Neural crest cell (in vitro differentiated cells): ENCODE data around the gene DDX27. TPM values are rescaled to one million over a fixed set of nuclear protein-coding genes. Genes with fewer than 3 reads are reported as not detected.

Source experiments
- DNase-seq: peaks from one replicate; pipeline ENCODE4 v3.0.0; 2021; ENCODE audit warnings: low read depth, mixed read lengths, low spot score
- H3K27ac Mint-ChIP-seq: one replicate; pipeline ENCODE4 v1.8.0; 2021; ENCODE audit warnings: mild to moderate bottlenecking, mixed read lengths; ENCODE audit not compliant: unreplicated experiment
- H3K27me3 Mint-ChIP-seq: 2 replicates; pipeline ENCODE4 v1.8.0; 2021; ENCODE audit warnings: low read depth, mild to moderate bottlenecking, mixed read lengths
- H3K36me3 Mint-ChIP-seq: 2 replicates; pipeline ENCODE4 v1.8.0; 2021; ENCODE audit warnings: low read depth, mild to moderate bottlenecking, mixed read lengths
- H3K4me1 Mint-ChIP-seq: 2 replicates; pipeline ENCODE4 v1.8.0; 2021; ENCODE audit warnings: mixed read lengths
- H3K4me3 Mint-ChIP-seq: one replicate; pipeline ENCODE4 v1.8.0; 2021; ENCODE audit warnings: mild to moderate bottlenecking, mixed read lengths
- H3K9me3 Mint-ChIP-seq: 2 replicates; pipeline ENCODE4 v1.8.0; 2021; ENCODE audit warnings: mixed read lengths
- total RNA-seq: library from RNA; stranded (reverse); gene quantifications from 2 replicates; pipeline ENCODE4 v1.2.1, GENCODE V29; 2021
- TF ChIP-seq, protein P1 (sequence below): fragments of 200-600 bp; sonication (generic); conservative IDR thresholded peaks from 2 replicates; pipeline ENCODE4 v1.5.0; 2021; ENCODE audit warnings: antibody characterized with exemption, mild to moderate bottlenecking

DDX27 gene
- total RNA-seq, 1 donor from 2014 or later: 33.2 TPM

DNA sequence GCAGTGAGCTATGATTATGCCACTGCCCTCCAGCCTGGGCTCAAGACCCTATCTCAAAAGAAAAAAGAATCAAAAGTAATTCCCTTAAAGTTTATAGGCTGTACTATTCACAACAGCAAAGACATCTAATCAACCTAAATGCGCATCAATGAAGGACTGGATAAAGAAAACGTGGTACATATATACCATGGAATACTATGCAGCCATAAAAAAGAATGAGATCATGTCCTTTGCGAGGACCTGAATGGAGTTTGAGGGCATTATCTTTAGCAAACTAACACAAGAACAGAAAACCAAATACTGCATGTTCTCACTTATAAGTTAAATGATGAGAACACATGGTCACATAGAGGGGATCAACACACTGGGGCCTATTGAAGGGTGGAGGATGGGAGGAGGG, 42.0 kb downstream of the DDX27 start:
- Mint-ChIP-seq H3K27me3 (no peaks in the 10 kb centered on the region), H3K27ac (no peak overlapping the region), H3K36me3 (peaks cover 21% of the 10 kb centered on the region), H3K4me3 (no peak overlapping the region), H3K4me1 (no peaks in the 10 kb centered on the region), H3K9me3 (peaks cover 2% of the 10 kb centered on the region)
- no peak for DNase-seq
- TF ChIP-seq, protein P1, sequence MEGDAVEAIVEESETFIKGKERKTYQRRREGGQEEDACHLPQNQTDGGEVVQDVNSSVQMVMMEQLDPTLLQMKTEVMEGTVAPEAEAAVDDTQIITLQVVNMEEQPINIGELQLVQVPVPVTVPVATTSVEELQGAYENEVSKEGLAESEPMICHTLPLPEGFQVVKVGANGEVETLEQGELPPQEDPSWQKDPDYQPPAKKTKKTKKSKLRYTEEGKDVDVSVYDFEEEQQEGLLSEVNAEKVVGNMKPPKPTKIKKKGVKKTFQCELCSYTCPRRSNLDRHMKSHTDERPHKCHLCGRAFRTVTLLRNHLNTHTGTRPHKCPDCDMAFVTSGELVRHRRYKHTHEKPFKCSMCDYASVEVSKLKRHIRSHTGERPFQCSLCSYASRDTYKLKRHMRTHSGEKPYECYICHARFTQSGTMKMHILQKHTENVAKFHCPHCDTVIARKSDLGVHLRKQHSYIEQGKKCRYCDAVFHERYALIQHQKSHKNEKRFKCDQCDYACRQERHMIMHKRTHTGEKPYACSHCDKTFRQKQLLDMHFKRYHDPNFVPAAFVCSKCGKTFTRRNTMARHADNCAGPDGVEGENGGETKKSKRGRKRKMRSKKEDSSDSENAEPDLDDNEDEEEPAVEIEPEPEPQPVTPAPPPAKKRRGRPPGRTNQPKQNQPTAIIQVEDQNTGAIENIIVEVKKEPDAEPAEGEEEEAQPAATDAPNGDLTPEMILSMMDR: no peak

DNA sequence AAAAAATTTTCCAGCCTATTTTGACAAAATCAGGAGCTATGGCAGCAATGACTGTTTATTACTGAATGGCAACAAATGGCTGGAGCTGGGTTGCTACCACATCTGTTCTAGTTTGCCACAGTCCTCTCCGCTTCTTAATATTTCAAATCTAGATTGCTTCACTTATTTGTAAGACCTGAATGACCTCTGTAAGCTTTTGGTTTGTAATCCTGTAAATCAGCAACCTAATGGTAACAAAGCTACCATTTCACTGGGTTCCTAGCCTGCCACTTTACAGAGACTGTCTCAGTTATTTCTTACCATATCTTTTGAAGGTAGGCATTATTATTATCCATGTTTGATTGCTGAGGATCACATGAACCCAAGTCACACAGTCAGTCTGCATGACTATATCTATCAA, 43.2 kb downstream of the DDX27 start:
- TF ChIP-seq, protein P1: no peak
- H3K4me1 Mint-ChIP-seq: peaks cover 3% of the 10 kb centered on the region
- H3K9me3 Mint-ChIP-seq: peaks cover 2% of the 10 kb centered on the region
- DNase-seq: no peak
- no peak overlapping the region for H3K27ac Mint-ChIP-seq
- H3K4me3 Mint-ChIP-seq: no peak overlapping the region
- H3K27me3 Mint-ChIP-seq: no peaks in the 10 kb centered on the region
- peaks cover 19% of the 10 kb centered on the region for H3K36me3 Mint-ChIP-seq

DNA sequence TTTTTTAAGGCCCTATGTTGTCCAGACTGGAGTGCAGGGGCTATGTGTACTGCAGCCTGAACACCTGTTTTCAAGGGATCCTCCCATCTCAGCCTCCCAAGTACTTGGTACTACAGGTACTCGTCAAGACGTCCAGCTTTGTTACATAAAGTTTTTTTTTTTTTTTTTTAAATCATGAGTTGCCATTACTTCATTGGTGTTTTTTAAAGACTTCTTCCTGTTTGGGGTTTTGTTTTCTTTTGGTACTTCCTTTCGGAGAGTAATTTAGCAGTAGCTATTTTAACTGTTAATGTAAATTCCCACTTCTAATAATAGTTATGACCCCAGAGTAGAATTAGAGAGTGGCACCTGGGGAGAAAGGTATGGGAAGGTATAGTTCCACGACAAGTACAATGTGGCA, 48.1 kb downstream of the DDX27 start:
- H3K27me3 Mint-ChIP-seq: no peaks in the 10 kb centered on the region

DNA sequence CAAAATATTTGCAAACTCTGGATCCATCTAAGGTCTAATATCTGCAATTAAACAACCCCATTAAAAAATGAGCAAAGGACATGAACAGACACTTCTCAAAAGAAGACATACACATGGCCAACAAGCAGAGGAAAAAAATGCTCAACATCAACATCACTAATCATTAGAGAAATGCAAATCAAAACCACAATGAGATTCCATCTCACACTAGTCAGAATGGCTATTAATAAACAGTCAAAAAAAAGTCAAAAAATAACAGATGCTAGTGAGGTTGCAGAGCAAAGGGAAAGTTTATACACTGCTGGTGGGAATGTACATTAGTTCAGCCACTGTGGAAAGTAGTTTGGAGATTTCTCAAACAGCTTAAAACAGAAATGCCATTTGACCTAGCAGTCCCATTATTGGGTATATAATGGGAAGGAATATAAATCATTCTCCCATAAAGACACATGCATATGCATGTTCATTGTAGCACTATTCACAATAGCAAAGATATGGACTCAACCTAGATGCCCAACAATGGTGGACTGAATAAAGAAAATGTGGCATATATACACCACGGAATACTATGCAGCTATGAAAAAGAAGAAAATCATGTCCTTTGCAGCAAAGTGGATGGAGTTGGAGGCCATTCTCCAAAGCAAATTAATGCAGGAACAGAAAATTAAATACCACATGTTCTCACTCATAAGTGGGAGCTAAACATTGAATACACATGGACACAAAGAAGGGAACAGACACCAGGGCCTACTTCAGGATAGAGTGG, 49.6 kb downstream of the DDX27 start:
- peaks cover 48% of the 10 kb centered on the region for H3K36me3 Mint-ChIP-seq
- no peaks in the 10 kb centered on the region for H3K27me3 Mint-ChIP-seq

More for the DNA sequence above, 48.1 kb downstream of the DDX27 start:
- Mint-ChIP-seq H3K4me3 (no peak overlapping the region), H3K4me1 (peaks cover 10% of the 10 kb centered on the region), H3K27ac (no peak overlapping the region), H3K36me3 (peaks cover 48% of the 10 kb centered on the region), H3K9me3 (peaks cover 4% of the 10 kb centered on the region)
- no peak for DNase-seq
- TF ChIP-seq, protein P1: no peak

DNA sequence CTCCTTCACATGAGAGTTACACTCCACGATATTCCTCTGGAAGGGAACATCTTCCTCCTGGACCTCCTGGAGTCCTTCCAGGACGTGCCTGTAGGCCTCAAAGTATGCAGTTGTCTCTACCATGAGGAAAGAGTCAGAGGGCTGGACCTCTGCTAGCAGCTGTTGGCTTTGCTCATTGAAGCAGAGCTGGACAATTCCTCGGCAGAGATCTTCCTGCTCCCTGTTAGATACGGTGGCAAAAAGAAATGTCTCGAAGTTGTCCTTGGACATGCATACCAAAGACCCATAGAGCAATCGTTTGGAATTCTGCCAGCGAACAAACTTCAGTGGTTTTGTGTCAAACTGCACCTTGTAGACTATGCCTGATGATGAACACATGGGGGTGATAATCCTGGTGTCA, 51.0 kb downstream of the DDX27 start:
- Mint-ChIP-seq H3K4me3 (no peak overlapping the region), H3K36me3 (peaks cover 45% of the 10 kb centered on the region), H3K27ac (no peak overlapping the region), H3K4me1 (peaks cover 10% of the 10 kb centered on the region), H3K27me3 (no peaks in the 10 kb centered on the region), H3K9me3 (peaks cover 4% of the 10 kb centered on the region)
- TF ChIP-seq, protein P1: no peak
- no peak for DNase-seq

More for the DNA sequence above, 49.6 kb downstream of the DDX27 start:
- H3K4me1 Mint-ChIP-seq: peaks cover 10% of the 10 kb centered on the region
- TF ChIP-seq, protein P1: no peak
- peaks cover 4% of the 10 kb centered on the region for H3K9me3 Mint-ChIP-seq
- H3K27ac Mint-ChIP-seq: no peak overlapping the region
- no peak for DNase-seq
- H3K4me3 Mint-ChIP-seq: no peak overlapping the region
